Measurements from ENCODE around the gene GPR183.

Gene GPR183

DNA sequence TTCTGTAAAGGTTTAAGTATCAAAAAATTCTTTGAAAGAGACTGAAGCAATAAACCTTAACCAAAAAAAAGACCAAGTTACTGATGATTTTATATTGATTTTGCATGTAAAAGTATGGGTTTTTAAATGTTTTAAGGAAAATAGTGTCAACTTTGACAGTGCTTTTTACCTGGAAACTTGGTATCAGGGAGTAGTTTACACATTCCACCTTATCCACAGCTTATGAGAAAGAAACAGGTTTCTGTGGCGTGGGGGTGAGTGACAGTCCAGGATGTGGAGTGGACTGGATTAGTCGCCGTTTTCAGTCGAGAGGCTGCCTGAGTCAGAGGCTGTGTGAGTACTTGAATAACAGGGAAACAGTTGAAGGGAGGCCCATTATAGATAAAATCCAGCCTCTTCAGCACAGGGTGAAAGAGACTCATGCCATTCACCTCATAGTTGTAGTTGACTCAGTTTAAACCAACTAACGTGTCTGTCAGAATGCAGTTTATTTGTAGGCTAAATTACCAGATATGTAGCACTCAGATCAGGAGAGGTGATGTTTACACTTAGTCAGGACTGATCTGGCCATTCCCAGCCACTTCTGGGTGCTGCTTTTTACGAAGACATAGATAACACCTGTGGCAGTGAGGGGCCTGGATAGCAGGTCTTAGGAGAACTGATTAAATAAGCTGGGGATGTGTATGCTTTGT lies 595 bp upstream of the GPR183 start:
- DNase-seq (ENCODE audit: low read depth): peak; percentile 54
- no peak overlapping the region for H3K4me3 ChIP-seq (ENCODE audit: low read length)
- TF ChIP-seq, protein P1, sequence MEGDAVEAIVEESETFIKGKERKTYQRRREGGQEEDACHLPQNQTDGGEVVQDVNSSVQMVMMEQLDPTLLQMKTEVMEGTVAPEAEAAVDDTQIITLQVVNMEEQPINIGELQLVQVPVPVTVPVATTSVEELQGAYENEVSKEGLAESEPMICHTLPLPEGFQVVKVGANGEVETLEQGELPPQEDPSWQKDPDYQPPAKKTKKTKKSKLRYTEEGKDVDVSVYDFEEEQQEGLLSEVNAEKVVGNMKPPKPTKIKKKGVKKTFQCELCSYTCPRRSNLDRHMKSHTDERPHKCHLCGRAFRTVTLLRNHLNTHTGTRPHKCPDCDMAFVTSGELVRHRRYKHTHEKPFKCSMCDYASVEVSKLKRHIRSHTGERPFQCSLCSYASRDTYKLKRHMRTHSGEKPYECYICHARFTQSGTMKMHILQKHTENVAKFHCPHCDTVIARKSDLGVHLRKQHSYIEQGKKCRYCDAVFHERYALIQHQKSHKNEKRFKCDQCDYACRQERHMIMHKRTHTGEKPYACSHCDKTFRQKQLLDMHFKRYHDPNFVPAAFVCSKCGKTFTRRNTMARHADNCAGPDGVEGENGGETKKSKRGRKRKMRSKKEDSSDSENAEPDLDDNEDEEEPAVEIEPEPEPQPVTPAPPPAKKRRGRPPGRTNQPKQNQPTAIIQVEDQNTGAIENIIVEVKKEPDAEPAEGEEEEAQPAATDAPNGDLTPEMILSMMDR (conservative IDR thresholded peaks at IDR 0.05; ENCODE audit: low read length): no peak

DNA sequence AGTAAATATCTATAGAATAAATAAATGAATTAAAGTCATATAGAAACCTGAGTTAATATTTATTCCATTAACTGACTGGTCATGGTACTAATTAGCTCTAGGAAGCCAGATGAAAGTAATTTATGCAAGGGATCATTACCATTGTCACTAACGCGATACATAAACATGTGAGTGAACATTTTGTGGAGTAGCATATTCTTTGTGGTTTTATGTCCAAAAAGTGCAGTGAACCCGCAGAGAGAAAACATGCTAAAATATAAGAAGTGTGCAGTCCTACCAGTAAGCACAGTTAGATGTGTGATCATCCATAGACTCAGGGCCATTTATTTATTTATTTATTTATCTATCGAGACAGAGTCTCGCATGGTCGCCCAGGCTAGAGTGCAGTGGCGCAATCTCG lies 1.6 kb downstream of the GPR183 start:
- no peak overlapping the region for H3K4me3 ChIP-seq (ENCODE audit: low read length)

DNA sequence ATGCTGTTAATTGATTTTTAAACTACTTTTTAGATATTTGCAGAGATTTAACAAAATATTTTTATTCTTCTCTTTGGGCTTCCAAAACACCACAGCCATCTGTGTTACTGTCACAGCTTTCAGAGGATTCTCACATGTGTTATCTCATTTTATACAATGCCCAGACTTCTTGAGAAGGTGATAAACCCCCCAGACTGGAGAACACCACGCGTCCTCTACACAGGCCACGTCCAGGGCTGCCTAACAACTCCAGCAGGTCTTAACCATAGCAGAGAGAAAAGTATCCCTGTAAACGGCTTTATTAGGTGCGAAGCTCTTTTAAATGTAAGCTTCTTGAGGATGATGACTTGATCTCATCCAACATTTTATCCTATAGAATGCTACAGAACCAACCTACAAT lies 2.0 kb downstream of the GPR183 start:
- H3K4me3 ChIP-seq (ENCODE audit: low read length): no peak overlapping the region
- TF ChIP-seq, protein P1 (conservative IDR thresholded peaks at IDR 0.05; ENCODE audit: low read length): no peak
- no peak for DNase-seq (ENCODE audit: low read depth)

More for the DNA sequence above, 1.6 kb downstream of the GPR183 start:
- TF ChIP-seq, protein P1 (conservative IDR thresholded peaks at IDR 0.05; ENCODE audit: low read length): no peak
- no peak for DNase-seq (ENCODE audit: low read depth)

DNA sequence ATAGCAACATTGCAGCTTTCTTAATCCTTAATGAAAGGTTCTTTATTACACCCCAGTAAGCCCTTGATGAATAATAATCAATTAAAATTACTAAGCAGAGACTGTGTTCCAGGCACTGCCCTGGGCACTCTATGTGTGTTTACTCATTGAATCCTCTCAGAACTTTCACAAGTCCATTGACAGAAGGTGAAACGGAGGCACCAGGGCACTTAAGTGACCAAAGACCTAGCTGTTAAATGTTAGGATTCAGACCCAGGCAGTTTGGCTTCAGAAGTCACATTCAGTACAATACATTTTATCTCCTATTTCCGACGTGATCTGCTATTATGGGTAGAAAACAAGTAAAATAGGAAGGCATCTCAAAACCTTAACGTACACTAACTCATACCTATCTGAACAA lies 2.7 kb downstream of the GPR183 start:
- no peak overlapping the region for H3K4me3 ChIP-seq (ENCODE audit: low read length)
- TF ChIP-seq, protein P1 (conservative IDR thresholded peaks at IDR 0.05; ENCODE audit: low read length): no peak
- DNase-seq (ENCODE audit: low read depth): no peak

DNA sequence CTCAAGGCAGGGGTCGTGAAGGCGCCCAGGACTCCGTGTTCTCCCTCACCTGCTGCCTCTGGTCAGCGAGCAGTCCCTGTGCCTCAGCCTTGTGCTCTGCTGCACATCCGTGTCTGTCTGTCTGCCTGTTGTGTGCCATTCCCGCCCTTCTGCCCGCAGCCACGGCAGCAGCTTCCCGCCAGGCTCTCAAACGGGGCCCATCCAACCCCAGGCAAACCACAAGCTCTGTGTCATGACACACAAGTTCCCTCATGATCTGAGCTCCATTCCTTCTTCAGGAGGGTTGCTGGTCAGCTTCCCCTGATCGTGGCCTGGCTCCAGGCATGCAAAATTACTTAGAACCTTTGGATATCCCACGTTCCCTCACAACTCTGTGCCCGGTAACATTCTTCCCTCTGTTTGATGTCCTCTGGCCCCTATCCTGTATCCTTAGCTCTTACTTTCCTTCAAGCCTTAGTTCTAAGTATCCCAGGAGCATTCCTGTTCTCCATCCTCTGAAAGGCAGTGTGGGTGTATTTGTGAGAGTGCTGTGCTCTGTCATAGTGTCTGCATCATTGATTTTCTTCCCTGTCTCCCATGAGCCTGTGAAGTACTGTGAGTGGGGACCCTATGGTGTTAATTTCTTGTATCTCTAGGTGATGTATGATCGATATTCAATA lies 3.2 kb downstream of the GPR183 start:
- TF ChIP-seq, protein P1 (conservative IDR thresholded peaks at IDR 0.05; ENCODE audit: low read length): no peak
- DNase-seq (ENCODE audit: low read depth): no peak
- H3K4me3 ChIP-seq (ENCODE audit: low read length): no peak overlapping the region

DNA sequence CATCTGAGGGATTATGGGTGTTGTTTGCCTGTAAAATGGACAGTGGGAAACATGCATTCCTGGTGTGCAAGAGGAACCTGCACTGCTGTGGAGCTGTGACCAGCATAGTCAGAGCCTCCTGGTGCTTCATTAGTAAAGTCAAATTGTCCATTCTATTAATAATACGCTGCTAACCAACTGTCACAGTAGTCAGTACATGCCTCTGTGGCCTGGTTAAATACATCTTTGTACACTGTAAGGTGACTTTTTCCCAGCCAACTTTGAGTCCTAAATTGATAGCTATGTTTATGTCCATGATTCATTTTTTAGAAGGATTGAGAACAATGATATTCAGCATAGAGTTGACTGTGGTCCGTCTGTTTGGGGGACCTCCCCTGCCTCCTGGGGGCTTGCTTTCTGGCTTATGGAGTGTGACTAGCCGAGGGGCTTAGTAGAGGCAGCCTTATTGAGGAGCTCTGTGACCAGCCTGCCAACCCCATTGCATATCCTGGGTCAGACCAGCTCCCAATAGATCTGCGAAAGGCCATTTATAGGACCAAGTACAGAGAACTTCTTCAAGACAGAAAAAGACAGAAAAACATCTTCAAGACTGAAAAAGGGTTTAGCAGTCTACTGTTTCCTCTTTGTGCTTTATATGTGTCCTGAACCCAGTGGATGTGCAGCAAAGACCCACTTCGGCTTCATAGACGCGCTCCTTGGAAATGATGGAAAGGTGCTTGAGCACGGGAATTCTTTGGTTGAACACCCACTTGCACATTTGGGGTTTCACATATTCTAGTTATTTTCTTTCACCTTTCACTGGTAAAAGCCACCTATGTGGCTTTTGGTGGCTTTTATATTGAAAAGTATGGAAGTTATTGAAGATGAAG lies 4.3 kb downstream of the GPR183 start:
- TF ChIP-seq, protein P1 (conservative IDR thresholded peaks at IDR 0.05; ENCODE audit: low read length): no peak
- no peak overlapping the region for H3K4me3 ChIP-seq (ENCODE audit: low read length)
- DNase-seq (ENCODE audit: low read depth): no peak

All from AG10803 (cell line).